K562 (cell line): ENCODE results near the gene TCEAL8. TPM values are rescaled to one million over a fixed set of nuclear protein-coding genes. Genes with fewer than 3 reads are reported as not detected.

Experiments used
- BCLAF1 ChIP-seq, 2 experiments: fragments of 450-650 bp in 1 of 2; IDR thresholded peaks; 2 replicates each; pipeline ENCODE4 v1.6.1; 2011 to 2017; ENCODE audit warnings: low read depth in 2 of 2, antibody characterized with exemption in 1 of 2, borderline replicate concordance in 1 of 2, low read length in 1 of 2, mild to moderate bottlenecking in 1 of 2, mixed read lengths in 1 of 2; ENCODE audit not compliant: control insufficient read depth in 1 of 2
- BDP1 ChIP-seq: IDR thresholded peaks from 3 replicates; pipeline ENCODE4 v1.6.1; 2011; ENCODE audit not compliant: insufficient read length, insufficient read depth
- CBX3 ChIP-seq, 2 experiments: IDR thresholded peaks; 1 replicate in 1 of 2; 2 replicates in 1 of 2; pipeline ENCODE4 v1.6.1; 2012; ENCODE audit warnings: inconsistent platforms in 2 of 2, low read length in 2 of 2, borderline replicate concordance in 1 of 2, control low read depth in 1 of 2
- CCAR2 ChIP-seq: fragments of 200-400 bp; formaldehyde crosslinking; IDR thresholded peaks from 2 replicates; pipeline ENCODE4 v1.6.1; 2017; ENCODE audit warnings: mild to moderate bottlenecking, low read depth, low read length
- E2F5 ChIP-seq: sonication (generic); formaldehyde crosslinking; IDR thresholded peaks from 2 replicates; pipeline ENCODE4 v1.8.0; 2022; ENCODE audit warnings: mild to moderate bottlenecking, missing genetic modification reagents
- ELF2 ChIP-seq: fragments of 250-450 bp; sonication (Bioruptor Pico); IDR thresholded peaks from 2 replicates; pipeline ENCODE4 v1.5.0; 2021; ENCODE audit warnings: mild to moderate bottlenecking
- ETS1 ChIP-seq: conservative IDR thresholded peaks from 2 replicates; pipeline ENCODE4 v1.6.1; 2011; ENCODE audit warnings: low read depth, mild to moderate bottlenecking, low read length; ENCODE audit not compliant: control insufficient read depth
- ETS2 ChIP-seq: IDR thresholded peaks from 2 replicates; pipeline ENCODE4 v1.6.1; 2016; ENCODE audit warnings: borderline replicate concordance, missing genetic modification characterization, mild to moderate bottlenecking, moderate library complexity, missing compliant biosample characterization; ENCODE audit not compliant: poor library complexity, severe bottlenecking
- GTF2E2 ChIP-seq: fragments of 200-800 bp; sonication (Bioruptor generic); IDR thresholded peaks from 2 replicates; pipeline ENCODE4 v1.6.1; 2016; ENCODE audit warnings: missing genetic modification characterization, missing compliant biosample characterization
- GTF2F1 ChIP-seq: IDR thresholded peaks from 2 replicates; pipeline ENCODE4 v1.6.1; 2011; ENCODE audit warnings: low read depth, low read length, improper control_type of control experiment
- HDAC8 ChIP-seq: fragments of 450-650 bp; IDR thresholded peaks from 2 replicates; pipeline ENCODE4 v1.6.1; 2016; ENCODE audit warnings: mild to moderate bottlenecking, missing genetic modification characterization, moderate library complexity, missing compliant biosample characterization
- MAZ ChIP-seq, 2 experiments: fragments of 450-650 bp in 1 of 2; sonication (generic) in 1 of 2; formaldehyde crosslinking; IDR thresholded peaks in 1 of 2; conservative IDR thresholded peaks in 1 of 2; 2 replicates each; pipeline versions ENCODE4 v1.4.0 to v1.5.0; 2020; ENCODE audit warnings: mild to moderate bottlenecking in 1 of 2, missing genetic modification reagents in 1 of 2
- MTA1 ChIP-seq: fragments of 450-650 bp; IDR thresholded peaks from 2 replicates; pipeline ENCODE4 v1.6.1; 2017; ENCODE audit warnings: borderline replicate concordance
- NCOA1 ChIP-seq: fragments of 450-650 bp; IDR thresholded peaks from 2 replicates; pipeline ENCODE4 v1.6.1; 2016; ENCODE audit warnings: low read depth
- NFE2L1 ChIP-seq: fragments of 450-650 bp; IDR thresholded peaks from 2 replicates; pipeline ENCODE4 v1.6.1; 2016; ENCODE audit warnings: missing genetic modification characterization, low read depth, mild to moderate bottlenecking, missing compliant biosample characterization, moderate library complexity, borderline replicate concordance
- PHF20 ChIP-seq: fragments of 450-650 bp; IDR thresholded peaks from 2 replicates; pipeline ENCODE4 v1.6.1; 2018; ENCODE audit not compliant: partially characterized antibody
- RB1 ChIP-seq: fragments of 450-650 bp; IDR thresholded peaks from 2 replicates; pipeline ENCODE4 v1.6.1; 2017; ENCODE audit warnings: low read depth, mild to moderate bottlenecking
- RUNX1 ChIP-seq: sonication (generic); IDR thresholded peaks from 2 replicates; pipeline ENCODE4 v1.6.1; 2016; ENCODE audit warnings: antibody characterized with exemption, low read depth
- SMAD1 ChIP-seq: fragments of 150-350 bp; IDR thresholded peaks from 2 replicates; pipeline ENCODE4 v1.6.1; 2014; ENCODE audit warnings: low read length, low read depth; ENCODE audit not compliant: partially characterized antibody
- SMAD2 ChIP-seq: fragments of 150-350 bp; IDR thresholded peaks from 2 replicates; pipeline ENCODE4 v1.6.1; 2014; ENCODE audit warnings: low read depth, mild to moderate bottlenecking, low read length
- TEAD1 ChIP-seq, 2 experiments: fragments of 450-650 bp in 1 of 2; sonication (generic) in 1 of 2; formaldehyde crosslinking; IDR thresholded peaks; 2 replicates each; pipeline versions ENCODE4 v1.4.0 to v1.8.0; 2020 to 2022; ENCODE audit warnings: mild to moderate bottlenecking in 2 of 2, missing genetic modification reagents in 1 of 2
- U2AF2 ChIP-seq: fragments of 200-400 bp; formaldehyde crosslinking; optimal IDR thresholded peaks from 2 replicates; pipeline ENCODE3; 2017; ENCODE audit warnings: low read depth, mild to moderate bottlenecking, low read length
- ZKSCAN3 ChIP-seq: fragments of 250-450 bp; sonication (Bioruptor Pico); IDR thresholded peaks from 2 replicates; pipeline ENCODE4 v1.4.0; 2020
- ZNF584 ChIP-seq: fragments of 200-800 bp; sonication (Bioruptor generic); IDR thresholded peaks from 2 replicates; pipeline ENCODE4 v1.6.1; 2016; ENCODE audit warnings: low read depth, mild to moderate bottlenecking, missing genetic modification characterization, missing compliant biosample characterization
- polyA plus RNA-seq, 8 experiments: library from polyadenylated mRNA; depleted of rRNA in 4 of 8; stranded (reverse) in 5 of 8; unstranded in 3 of 8; fragments of >200 nt; fragmentation: Nextera tagmentation in 2 of 8; fragmentation: Illumina TruSeq in 1 of 8; extraction: Ambion mirVana in 2 of 8; extraction: Trizol in 1 of 8; gene quantifications; 2 replicates each; pipeline versions ENCODE4 v1.2.1 to v1.2.3, GENCODE V29; 2011 to 2014; ENCODE audit warnings: inconsistent platforms in 1 of 8, missing spikeins in 1 of 8
- total RNA-seq, 7 experiments: library from RNA; depleted of rRNA in 6 of 7; stranded (reverse); fragments of >200 nt in 6 of 7; fragmentation: Illumina TruSeq in 2 of 7; extraction: Trizol in 2 of 7; gene quantifications; 2 replicates each; pipeline versions ENCODE4 v1.2.1 to v1.2.3, GENCODE V29; 2011 to 2021; ENCODE audit warnings: low replicate concordance in 1 of 7

The TCEAL8 gene
- total and polyA plus RNA-seq, 9 of the 15 experiments (the other 6 are each of a cell fraction or from before 2014, with no cell fraction given) = 49.0 to 178 (median 101) TPM

GRCh38 chrX:103233263-103233662 is 21.7 kb downstream of the TCEAL8 start (continued):
- TF ChIP-seq BCLAF1 (IDR thresholded peaks at IDR 0.05; ENCODE audit: borderline replicate concordance in 1 of 2, control insufficient read depth in 1 of 2, low read depth in 2 of 2, low read length in 1 of 2) (no peak), RUNX1 (no peak), TEAD1 (CRISPR knock-in tag; IDR thresholded peaks at IDR 0.05) (no peak), CBX3 (IDR thresholded peaks at IDR 0.05; ENCODE audit: borderline replicate concordance in 1 of 2, low read length in 2 of 2) (no peak), ETS2 (tag) (no peak), MAZ (CRISPR knock-in tag; conservative IDR thresholded peaks at IDR 0.05 in 1 of 2, IDR thresholded peaks at IDR 0.05 in 1 of 2) (0 out of 4 replicates have a peak, but pooled peaks of 1 of the 2 experiments have one; percentile 28), ZKSCAN3 (no peak), U2AF2 (no peak), GTF2F1 (no peak), SMAD2 (no peak), RB1 (no peak), ZNF584 (CRISPR knock-in tag) (0 out of 2 replicates have a peak, but pooled peaks have one; percentile 25), BDP1 (no peak), HDAC8 (tag) (no peak), E2F5 (CRISPR knock-in tag) (no peak), SMAD1 (no peak), GTF2E2 (no peak), NFE2L1 (tag) (no peak), CCAR2 (no peak), MTA1 (no peak), NCOA1 (no peak; the same call in 1 of the 2 replicates), ETS1 (no peak), PHF20 (no peak), ELF2 (no peak)
